ENCODE results near the gene FBXL13. TPM values are rescaled to one million over a fixed set of nuclear protein-coding genes. Genes with fewer than 3 reads are reported as not detected.
"Not testable (repeated sequence)": the region's sequence is repeated elsewhere in the genome, so short reads cannot be mapped to it uniquely, and the experiment has no call there.

The FBXL13 gene
- total RNA-seq, 1 donor from 2014 or later: 2.1 TPM

- peak overlapping the region; percentile 0 for H3K27ac Mint-ChIP-seq (ENCODE audit: unreplicated experiment)
- H3K4me1 Mint-ChIP-seq: no peaks in the 10 kb centered on the region
- DNase-seq (ENCODE audit: low read depth, low spot score): no peak
- H3K27me3 Mint-ChIP-seq (ENCODE audit: low read depth): no peaks in the 10 kb centered on the region
- no peak overlapping the region for H3K4me3 Mint-ChIP-seq
- TF ChIP-seq, protein P1, sequence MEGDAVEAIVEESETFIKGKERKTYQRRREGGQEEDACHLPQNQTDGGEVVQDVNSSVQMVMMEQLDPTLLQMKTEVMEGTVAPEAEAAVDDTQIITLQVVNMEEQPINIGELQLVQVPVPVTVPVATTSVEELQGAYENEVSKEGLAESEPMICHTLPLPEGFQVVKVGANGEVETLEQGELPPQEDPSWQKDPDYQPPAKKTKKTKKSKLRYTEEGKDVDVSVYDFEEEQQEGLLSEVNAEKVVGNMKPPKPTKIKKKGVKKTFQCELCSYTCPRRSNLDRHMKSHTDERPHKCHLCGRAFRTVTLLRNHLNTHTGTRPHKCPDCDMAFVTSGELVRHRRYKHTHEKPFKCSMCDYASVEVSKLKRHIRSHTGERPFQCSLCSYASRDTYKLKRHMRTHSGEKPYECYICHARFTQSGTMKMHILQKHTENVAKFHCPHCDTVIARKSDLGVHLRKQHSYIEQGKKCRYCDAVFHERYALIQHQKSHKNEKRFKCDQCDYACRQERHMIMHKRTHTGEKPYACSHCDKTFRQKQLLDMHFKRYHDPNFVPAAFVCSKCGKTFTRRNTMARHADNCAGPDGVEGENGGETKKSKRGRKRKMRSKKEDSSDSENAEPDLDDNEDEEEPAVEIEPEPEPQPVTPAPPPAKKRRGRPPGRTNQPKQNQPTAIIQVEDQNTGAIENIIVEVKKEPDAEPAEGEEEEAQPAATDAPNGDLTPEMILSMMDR (conservative IDR thresholded peaks at IDR 0.05): no peak
- H3K9me3 Mint-ChIP-seq: no peaks in the 10 kb centered on the region
- H3K36me3 Mint-ChIP-seq (ENCODE audit: low read depth): peaks cover 4% of the 10 kb centered on the region
These were observed 229.2 kb downstream of the FBXL13 start for GRCh38 chr7:102845346-102845745.

DNA sequence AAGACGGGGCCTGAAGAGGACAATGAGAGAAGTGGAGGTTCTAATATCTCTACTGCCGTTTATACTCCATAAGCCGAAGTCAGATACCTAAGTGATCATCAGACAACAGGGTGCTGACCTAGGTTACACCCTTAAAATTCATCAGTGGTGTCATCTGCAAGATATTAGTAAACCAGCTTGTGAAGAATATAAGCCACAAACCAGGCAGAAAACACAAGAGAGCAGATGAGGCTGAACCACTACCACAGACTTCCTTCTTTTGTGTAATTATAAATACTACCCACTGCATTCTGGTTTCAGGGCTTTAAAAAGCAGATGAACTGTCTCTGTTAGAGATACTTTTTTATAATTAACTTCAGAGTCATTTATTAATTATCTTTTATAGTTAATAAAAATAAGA is 230.7 kb downstream of the FBXL13 start:
- Mint-ChIP-seq H3K4me1 (no peaks in the 10 kb centered on the region), H3K4me3 (no peak overlapping the region), H3K9me3 (no peaks in the 10 kb centered on the region), H3K36me3 (ENCODE audit: low read depth) (peaks cover 4% of the 10 kb centered on the region), H3K27me3 (ENCODE audit: low read depth) (no peaks in the 10 kb centered on the region), H3K27ac (ENCODE audit: unreplicated experiment) (no peak overlapping the region)
- no peak for DNase-seq (ENCODE audit: low read depth, low spot score)
- TF ChIP-seq, protein P1 (conservative IDR thresholded peaks at IDR 0.05): no peak

- no peaks in the 10 kb centered on the region for H3K27me3 Mint-ChIP-seq (ENCODE audit: low read depth)
These were observed 232.3 kb downstream of the FBXL13 start for GRCh38 chr7:102842284-102842683.

GRCh38 chr7:102841290-102841689 is 233.3 kb downstream of the FBXL13 start:
- peaks cover 11% of the 10 kb centered on the region for H3K36me3 Mint-ChIP-seq (ENCODE audit: low read depth)
- DNase-seq (ENCODE audit: low read depth, low spot score): no peak
- no peak overlapping the region for H3K27ac Mint-ChIP-seq (ENCODE audit: unreplicated experiment)

More at GRCh38 chr7:102842284-102842683, 232.3 kb downstream of the FBXL13 start:
- TF ChIP-seq, protein P1 (conservative IDR thresholded peaks at IDR 0.05): no peak
- H3K4me1 Mint-ChIP-seq: no peaks in the 10 kb centered on the region
- no peak overlapping the region for H3K4me3 Mint-ChIP-seq
- H3K9me3 Mint-ChIP-seq: no peaks in the 10 kb centered on the region
- H3K36me3 Mint-ChIP-seq (ENCODE audit: low read depth): peaks cover 4% of the 10 kb centered on the region
- no peak overlapping the region for H3K27ac Mint-ChIP-seq (ENCODE audit: unreplicated experiment)
- DNase-seq (ENCODE audit: low read depth, low spot score): no peak

GRCh38 chr7:102840404-102840803 is 234.2 kb downstream of the FBXL13 start:
- H3K27ac Mint-ChIP-seq (ENCODE audit: unreplicated experiment): no peak overlapping the region
- H3K9me3 Mint-ChIP-seq: no peaks in the 10 kb centered on the region
- H3K4me1 Mint-ChIP-seq: no peaks in the 10 kb centered on the region
- peaks cover 11% of the 10 kb centered on the region for H3K36me3 Mint-ChIP-seq (ENCODE audit: low read depth)
- no peak overlapping the region for H3K4me3 Mint-ChIP-seq
- DNase-seq (ENCODE audit: low read depth, low spot score): no peak
- TF ChIP-seq, protein P1 (conservative IDR thresholded peaks at IDR 0.05): no peak
- no peaks in the 10 kb centered on the region for H3K27me3 Mint-ChIP-seq (ENCODE audit: low read depth)

More at GRCh38 chr7:102841290-102841689, 233.3 kb downstream of the FBXL13 start:
- TF ChIP-seq, protein P1 (conservative IDR thresholded peaks at IDR 0.05): no peak
- no peaks in the 10 kb centered on the region for H3K9me3 Mint-ChIP-seq
- H3K4me3 Mint-ChIP-seq: no peak overlapping the region
- H3K27me3 Mint-ChIP-seq (ENCODE audit: low read depth): no peaks in the 10 kb centered on the region
- no peaks in the 10 kb centered on the region for H3K4me1 Mint-ChIP-seq

- H3K36me3 Mint-ChIP-seq (ENCODE audit: low read depth): peaks cover 14% of the 10 kb centered on the region
- H3K9me3 Mint-ChIP-seq; H3K27me3 Mint-ChIP-seq (ENCODE audit: low read depth); H3K27ac Mint-ChIP-seq (ENCODE audit: unreplicated experiment); H3K4me1 Mint-ChIP-seq; DNase-seq (ENCODE audit: low read depth, low spot score); H3K4me3 Mint-ChIP-seq: not testable (repeated sequence)
These were observed 236.0 kb downstream of the FBXL13 start for GRCh38 chr7:102838572-102839101.
